PFSK-1 (cell line): ENCODE data around the gene VAT1L.

Experiments
- FOXP2 ChIP-seq: optimal IDR thresholded peaks from 2 replicates; pipeline ENCODE3; 2011; ENCODE audit warnings: borderline replicate concordance, control low read depth, inconsistent platforms; ENCODE audit not compliant: insufficient read depth; ENCODE audit errors: extremely low read length, extremely low read depth
- POLR2AphosphoS5 ChIP-seq: IDR thresholded peaks from 2 replicates; pipeline ENCODE4 v1.6.1; 2012; ENCODE audit warnings: low read depth, mild to moderate bottlenecking, control low read depth, low read length, moderate library complexity
- SIN3A ChIP-seq: IDR thresholded peaks from 2 replicates; pipeline ENCODE4 v1.6.1; 2012; ENCODE audit warnings: mild to moderate bottlenecking, low read length, moderate library complexity, borderline replicate concordance; ENCODE audit not compliant: insufficient read depth
- TAF1 ChIP-seq: IDR thresholded peaks from 2 replicates; pipeline ENCODE4 v1.6.1; 2012; ENCODE audit warnings: low read length, control low read depth, borderline replicate concordance; ENCODE audit not compliant: insufficient read depth
- TF ChIP-seq, protein P1 (sequence below), 2 experiments: IDR thresholded peaks; 2 replicates each; pipeline versions ENCODE4 v1.6.1 to v1.8.0; 2011 to 2012; ENCODE audit warnings: low read depth in 2 of 2, low read length in 2 of 2, control low read depth in 1 of 2, inconsistent platforms in 1 of 2, mild to moderate bottlenecking in 1 of 2, moderate library complexity in 1 of 2; ENCODE audit not compliant: insufficient read depth in 1 of 2

DNA sequence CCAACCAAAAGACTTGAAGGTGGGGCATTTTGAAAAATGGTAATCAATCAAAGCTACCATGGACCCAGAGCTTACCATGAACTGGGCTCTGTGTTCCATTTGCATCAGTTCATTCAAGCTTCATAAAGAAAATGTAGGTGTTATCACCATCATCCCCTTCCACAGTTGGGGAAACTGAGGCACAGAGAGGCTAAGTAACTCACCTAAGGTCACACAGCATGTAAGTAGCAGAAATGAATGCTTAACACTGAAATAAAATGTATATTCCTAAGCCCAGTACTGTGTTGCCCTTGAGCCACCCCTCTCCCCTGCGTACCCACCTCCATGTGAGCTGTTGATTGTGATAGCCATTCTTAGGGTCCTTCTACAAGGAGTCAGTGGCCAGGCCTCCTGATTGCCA is 83.6 kb downstream of the VAT1L start:
- no peak for TF ChIP-seq SIN3A
- TF ChIP-seq TAF1 = no peak
- TF ChIP-seq POLR2AphosphoS5 = no peak
- TF ChIP-seq, protein P1, sequence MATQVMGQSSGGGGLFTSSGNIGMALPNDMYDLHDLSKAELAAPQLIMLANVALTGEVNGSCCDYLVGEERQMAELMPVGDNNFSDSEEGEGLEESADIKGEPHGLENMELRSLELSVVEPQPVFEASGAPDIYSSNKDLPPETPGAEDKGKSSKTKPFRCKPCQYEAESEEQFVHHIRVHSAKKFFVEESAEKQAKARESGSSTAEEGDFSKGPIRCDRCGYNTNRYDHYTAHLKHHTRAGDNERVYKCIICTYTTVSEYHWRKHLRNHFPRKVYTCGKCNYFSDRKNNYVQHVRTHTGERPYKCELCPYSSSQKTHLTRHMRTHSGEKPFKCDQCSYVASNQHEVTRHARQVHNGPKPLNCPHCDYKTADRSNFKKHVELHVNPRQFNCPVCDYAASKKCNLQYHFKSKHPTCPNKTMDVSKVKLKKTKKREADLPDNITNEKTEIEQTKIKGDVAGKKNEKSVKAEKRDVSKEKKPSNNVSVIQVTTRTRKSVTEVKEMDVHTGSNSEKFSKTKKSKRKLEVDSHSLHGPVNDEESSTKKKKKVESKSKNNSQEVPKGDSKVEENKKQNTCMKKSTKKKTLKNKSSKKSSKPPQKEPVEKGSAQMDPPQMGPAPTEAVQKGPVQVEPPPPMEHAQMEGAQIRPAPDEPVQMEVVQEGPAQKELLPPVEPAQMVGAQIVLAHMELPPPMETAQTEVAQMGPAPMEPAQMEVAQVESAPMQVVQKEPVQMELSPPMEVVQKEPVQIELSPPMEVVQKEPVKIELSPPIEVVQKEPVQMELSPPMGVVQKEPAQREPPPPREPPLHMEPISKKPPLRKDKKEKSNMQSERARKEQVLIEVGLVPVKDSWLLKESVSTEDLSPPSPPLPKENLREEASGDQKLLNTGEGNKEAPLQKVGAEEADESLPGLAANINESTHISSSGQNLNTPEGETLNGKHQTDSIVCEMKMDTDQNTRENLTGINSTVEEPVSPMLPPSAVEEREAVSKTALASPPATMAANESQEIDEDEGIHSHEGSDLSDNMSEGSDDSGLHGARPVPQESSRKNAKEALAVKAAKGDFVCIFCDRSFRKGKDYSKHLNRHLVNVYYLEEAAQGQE (IDR thresholded peaks at IDR 0.05; ENCODE audit: insufficient read depth in 1 of 2, low read depth in 2 of 2, low read length in 2 of 2) = no peak
- TF ChIP-seq FOXP2 = no peak
